GM12878 (cell line): Measurements from ENCODE around the gene OR2B6. TPM values are rescaled to one million over a fixed set of nuclear protein-coding genes. Genes with fewer than 3 reads are reported as not detected.

ENCODE experiments used
- polyA plus RNA-seq, 11 experiments: library from polyadenylated mRNA; depleted of rRNA in 4 of 11; unstranded in 6 of 11; stranded (reverse) in 5 of 11; fragments of >200 nt; fragmentation: Nextera tagmentation in 4 of 11; fragmentation: Illumina TruSeq in 1 of 11; extraction: Ambion mirVana in 4 of 11; extraction: Trizol in 1 of 11; gene quantifications; 1 replicate in 1 of 11; 2 replicates in 10 of 11; pipeline versions ENCODE4 v1.2.1 to v1.2.3, GENCODE V29; 2011 to 2016; ENCODE audit warnings: inconsistent platforms in 2 of 11, missing spikeins in 2 of 11, low read depth in 1 of 11
- total RNA-seq, 4 experiments: library from RNA; depleted of rRNA in 3 of 4; stranded (reverse); fragments of >200 nt in 3 of 4; fragmentation: Illumina TruSeq in 1 of 4; extraction: Trizol in 1 of 4; gene quantifications; 2 replicates each; pipeline versions ENCODE4 v1.2.1 to v1.2.3, GENCODE V29; 2013 to 2021

Gene OR2B6
- total and polyA plus RNA-seq, 10 of the 15 experiments (the other 5 are each of a cell fraction or from before 2014, with no cell fraction given) = 0.29 to 10.3 (median 1.4) TPM; not detected in 1

Other genes with a start within 250 kb of the OR2B6 start
- gene OR2B2, start 44.8 kb upstream of the OR2B6 start, total RNA-seq (2014; rRNA removed) = not detected in 2 replicates
- gene OR2B2, start 44.8 kb upstream of the OR2B6 start, total RNA-seq (2014; rRNA removed; fragmentation: Illumina TruSeq; extraction: Trizol) = not detected in 2 replicates
- gene OR2B2, start 44.8 kb upstream of the OR2B6 start, total RNA-seq (2021) = not detected in 2 replicates
- not detected in 2 replicates for gene OR2B2, start 44.8 kb upstream of the OR2B6 start, polyA plus RNA-seq (2011; rRNA removed)
- not detected in 2 replicates for gene OR2B2, start 44.8 kb upstream of the OR2B6 start, polyA plus RNA-seq (2014; fragmentation: Illumina TruSeq; extraction: Trizol)
- not detected for gene OR2B2, start 44.8 kb upstream of the OR2B6 start, polyA plus RNA-seq (2014; fragmentation: Nextera tagmentation; extraction: Ambion mirVana)
- gene OR2B2, start 44.8 kb upstream of the OR2B6 start, polyA plus RNA-seq (2014; rRNA removed) = not detected in 2 replicates
- gene OR2B2, start 44.8 kb upstream of the OR2B6 start, polyA plus RNA-seq (2016; fragmentation: Nextera tagmentation; extraction: Ambion mirVana) = not detected
- 1.9 and 2.3 TPM in 2 replicates for gene ZNF165, start 123.3 kb downstream of the OR2B6 start, total RNA-seq (2014; rRNA removed)
- gene ZNF165, start 123.3 kb downstream of the OR2B6 start, total RNA-seq (2014; rRNA removed; fragmentation: Illumina TruSeq; extraction: Trizol) = 3.2 and 3.3 TPM in 2 replicates
- 2.5 and 2.6 TPM in 2 replicates for gene ZNF165, start 123.3 kb downstream of the OR2B6 start, total RNA-seq (2021)
- 1.1 and 1.5 TPM in 2 replicates for gene ZNF165, start 123.3 kb downstream of the OR2B6 start, polyA plus RNA-seq (2011; rRNA removed)
- 2.1 and 2.8 TPM in 2 replicates for gene ZNF165, start 123.3 kb downstream of the OR2B6 start, polyA plus RNA-seq (2014; fragmentation: Illumina TruSeq; extraction: Trizol)
- 1 to 10 TPM; 3.6 to 4.5 TPM for gene ZNF165, start 123.3 kb downstream of the OR2B6 start, polyA plus RNA-seq (2014; fragmentation: Nextera tagmentation; extraction: Ambion mirVana)
- gene ZNF165, start 123.3 kb downstream of the OR2B6 start, polyA plus RNA-seq (2014; rRNA removed) = 1.4 and 1.7 TPM in 2 replicates
- 1 to 10 TPM; 4.2 to 5.0 TPM for gene ZNF165, start 123.3 kb downstream of the OR2B6 start, polyA plus RNA-seq (2016; fragmentation: Nextera tagmentation; extraction: Ambion mirVana)
- gene ZSCAN16, start 167.4 kb downstream of the OR2B6 start, total RNA-seq (2014; rRNA removed) = 6.1 and 9.5 TPM in 2 replicates
- 10.7 and 11.2 TPM in 2 replicates for gene ZSCAN16, start 167.4 kb downstream of the OR2B6 start, total RNA-seq (2014; rRNA removed; fragmentation: Illumina TruSeq; extraction: Trizol)
- 6.6 and 7.1 TPM in 2 replicates for gene ZSCAN16, start 167.4 kb downstream of the OR2B6 start, total RNA-seq (2021)
- 4.6 and 5.2 TPM in 2 replicates for gene ZSCAN16, start 167.4 kb downstream of the OR2B6 start, polyA plus RNA-seq (2011; rRNA removed)
- 10.1 and 12.7 TPM in 2 replicates for gene ZSCAN16, start 167.4 kb downstream of the OR2B6 start, polyA plus RNA-seq (2014; fragmentation: Illumina TruSeq; extraction: Trizol)
- gene ZSCAN16, start 167.4 kb downstream of the OR2B6 start, polyA plus RNA-seq (2014; fragmentation: Nextera tagmentation; extraction: Ambion mirVana) = 10 to 100 TPM; 10.5 to 13.8 TPM
- gene ZSCAN16, start 167.4 kb downstream of the OR2B6 start, polyA plus RNA-seq (2014; rRNA removed) = 8.3 and 10.1 TPM in 2 replicates
- 10 to 100 TPM; 10.7 to 11.2 TPM for gene ZSCAN16, start 167.4 kb downstream of the OR2B6 start, polyA plus RNA-seq (2016; fragmentation: Nextera tagmentation; extraction: Ambion mirVana)
- gene ZKSCAN8, start 184.6 kb downstream of the OR2B6 start, total RNA-seq (2014; rRNA removed) = 8.5 and 10.1 TPM in 2 replicates
- 10.8 and 10.9 TPM in 2 replicates for gene ZKSCAN8, start 184.6 kb downstream of the OR2B6 start, total RNA-seq (2014; rRNA removed; fragmentation: Illumina TruSeq; extraction: Trizol)
- gene ZKSCAN8, start 184.6 kb downstream of the OR2B6 start, total RNA-seq (2021) = 13.2 and 16.1 TPM in 2 replicates
- 11.5 and 12.1 TPM in 2 replicates for gene ZKSCAN8, start 184.6 kb downstream of the OR2B6 start, polyA plus RNA-seq (2011; rRNA removed)
- 17.9 and 23.2 TPM in 2 replicates for gene ZKSCAN8, start 184.6 kb downstream of the OR2B6 start, polyA plus RNA-seq (2014; fragmentation: Illumina TruSeq; extraction: Trizol)
- 1 to 10 TPM; 1.0 to 1.5 TPM for gene ZKSCAN8, start 184.6 kb downstream of the OR2B6 start, polyA plus RNA-seq (2014; fragmentation: Nextera tagmentation; extraction: Ambion mirVana)
- 8.3 and 9.0 TPM in 2 replicates for gene ZKSCAN8, start 184.6 kb downstream of the OR2B6 start, polyA plus RNA-seq (2014; rRNA removed)
- 1 to 10 TPM; 5.6 to 5.8 TPM for gene ZKSCAN8, start 184.6 kb downstream of the OR2B6 start, polyA plus RNA-seq (2016; fragmentation: Nextera tagmentation; extraction: Ambion mirVana)